HG02973 (cell line): ENCODE results near the gene HELZ2.

ENCODE experiments used
- ATAC-seq: cut with Tn5 transposase; IDR thresholded peaks from one replicate; pipeline ENCODE4 v1.9.1; 2021; ENCODE audit warnings: moderate library complexity; ENCODE audit not compliant: unreplicated experiment

Gene HELZ2

GRCh38 chr20:63539441-63540370 is 34.3 kb downstream of the HELZ2 start:
- ATAC-seq: no peak

DNA sequence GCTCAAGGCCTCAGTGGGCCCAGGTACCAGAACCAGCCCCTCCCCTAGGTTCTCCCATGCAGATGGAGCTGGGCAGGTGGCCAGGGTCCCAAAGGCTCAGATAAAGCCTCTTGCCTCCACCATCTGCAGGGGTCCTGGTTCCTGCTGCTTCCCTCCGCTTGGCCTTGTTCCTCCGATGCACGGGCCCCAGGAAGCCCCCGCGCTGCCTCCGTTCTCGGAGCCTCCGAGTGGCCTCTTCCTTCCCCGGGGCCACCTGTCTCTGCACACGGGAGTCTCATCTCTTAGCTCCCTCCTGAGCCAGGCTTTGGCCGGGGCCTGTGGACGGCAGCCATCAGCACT is 35.0 kb downstream of the HELZ2 start:
- ATAC-seq: no peak

GRCh38 chr20:63538204-63539091 is 35.6 kb downstream of the HELZ2 start:
- no peak for ATAC-seq

- ATAC-seq: peak; percentile 72
Observed at GRCh38 chr20:63537525-63538203, 36.4 kb downstream of the HELZ2 start.

DNA sequence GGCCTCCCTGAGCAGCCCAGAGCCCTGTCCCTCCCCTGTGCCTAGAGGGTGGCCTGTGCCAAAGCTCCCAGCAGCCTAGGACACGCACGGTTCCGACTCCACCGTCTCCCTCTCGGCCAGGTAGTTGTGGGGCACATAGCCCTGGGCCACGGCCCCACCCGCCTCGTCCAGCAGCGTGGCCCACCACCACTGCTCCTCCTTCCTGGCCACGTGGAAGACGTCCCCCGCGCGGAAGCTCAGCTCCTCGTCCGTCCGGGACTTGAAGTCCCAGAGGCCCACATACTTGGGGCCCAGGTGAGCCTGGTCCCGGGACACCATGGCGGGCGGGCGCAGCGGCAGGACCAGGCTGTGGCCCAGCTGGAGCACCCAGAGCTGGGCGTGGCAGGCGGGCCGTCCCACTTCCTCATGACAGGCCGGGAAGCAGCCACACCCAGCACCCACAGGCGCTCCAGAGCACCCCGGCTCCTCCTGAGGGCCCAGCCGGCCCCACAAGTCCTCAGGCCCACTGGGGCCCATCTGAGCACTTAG is 37.0 kb downstream of the HELZ2 start, which contains the start of gene PTK6:
TSS of gene PTK6 (minus strand) at position 380 of the 528 bp plus-strand sequence. CDS start at position 318, 62 bp downstream.
- no peak for ATAC-seq

DNA sequence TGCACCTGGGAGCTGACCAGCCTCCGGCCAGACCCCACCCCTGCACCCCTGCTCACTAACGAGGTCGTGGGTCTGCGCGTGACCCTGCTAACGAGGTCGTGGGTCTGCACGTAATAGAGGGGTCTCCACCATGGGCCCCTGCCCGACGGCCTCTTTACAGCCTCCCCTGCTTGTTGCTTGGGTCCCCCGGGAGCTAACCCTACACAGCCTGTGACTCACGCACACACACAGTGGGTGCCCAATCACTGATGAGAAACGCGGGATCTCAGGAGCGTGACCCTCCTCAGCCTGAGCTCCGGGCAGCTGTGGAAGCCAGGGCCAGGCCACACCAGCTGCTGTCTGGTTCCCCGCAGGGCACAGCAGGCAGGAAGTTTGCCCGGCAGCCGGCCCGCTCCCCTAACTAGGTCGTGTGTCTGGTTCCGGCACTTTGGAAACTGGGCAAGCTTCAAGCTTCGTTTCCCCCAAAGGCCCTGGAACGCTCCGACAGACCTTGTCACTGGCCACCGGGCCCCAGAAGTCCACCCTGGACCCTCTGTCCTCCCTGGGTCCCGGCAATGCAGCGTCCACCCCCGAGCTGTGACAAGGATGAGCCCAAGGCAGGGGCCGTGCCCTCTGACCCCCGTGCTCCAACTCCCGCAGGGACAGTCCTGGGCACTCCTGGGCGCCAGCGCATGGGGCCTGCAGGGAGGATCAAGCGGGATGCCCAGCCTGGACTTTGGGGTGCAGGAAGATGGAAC is 37.6 kb downstream of the HELZ2 start:
- ATAC-seq: no peak

DNA sequence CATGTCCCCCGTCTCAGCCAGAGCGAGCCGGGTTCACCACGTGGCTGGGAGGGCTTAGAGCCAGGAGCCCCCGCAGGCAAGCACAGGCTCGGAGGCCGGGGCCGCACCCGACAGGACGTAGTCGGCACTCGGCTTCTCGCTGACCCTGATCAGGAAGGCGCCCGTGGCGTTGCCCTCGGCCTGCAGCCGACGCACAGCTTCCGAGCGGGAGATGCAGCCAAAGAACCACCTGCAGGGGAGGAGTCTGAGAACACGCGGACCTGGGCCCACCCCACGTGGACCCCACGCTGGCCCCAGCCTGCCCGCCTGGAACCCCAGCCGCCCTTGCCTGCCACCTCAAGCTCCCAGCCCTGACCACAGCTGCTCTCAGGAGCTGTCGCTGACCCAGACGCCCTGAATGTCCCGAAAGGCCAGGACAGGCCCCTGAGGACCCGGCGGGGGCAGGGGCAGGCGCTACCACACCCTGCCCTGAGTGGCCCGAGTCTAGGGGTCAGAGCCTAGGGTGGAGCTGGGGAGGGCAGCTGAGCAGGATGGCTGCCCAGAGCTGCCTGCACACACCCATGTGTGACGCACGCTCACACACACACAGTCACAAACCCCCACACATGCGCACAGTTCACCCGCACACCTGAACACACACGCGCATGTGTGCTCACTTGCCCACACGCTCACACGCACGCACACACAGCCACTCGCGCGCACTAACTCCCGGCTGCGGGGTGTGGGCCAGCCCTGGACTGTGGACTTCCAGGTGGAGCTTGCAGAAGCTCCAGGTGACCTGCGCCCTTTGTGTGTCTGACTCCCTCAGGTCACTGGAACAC is 39.0 kb downstream of the HELZ2 start:
- no peak for ATAC-seq

DNA sequence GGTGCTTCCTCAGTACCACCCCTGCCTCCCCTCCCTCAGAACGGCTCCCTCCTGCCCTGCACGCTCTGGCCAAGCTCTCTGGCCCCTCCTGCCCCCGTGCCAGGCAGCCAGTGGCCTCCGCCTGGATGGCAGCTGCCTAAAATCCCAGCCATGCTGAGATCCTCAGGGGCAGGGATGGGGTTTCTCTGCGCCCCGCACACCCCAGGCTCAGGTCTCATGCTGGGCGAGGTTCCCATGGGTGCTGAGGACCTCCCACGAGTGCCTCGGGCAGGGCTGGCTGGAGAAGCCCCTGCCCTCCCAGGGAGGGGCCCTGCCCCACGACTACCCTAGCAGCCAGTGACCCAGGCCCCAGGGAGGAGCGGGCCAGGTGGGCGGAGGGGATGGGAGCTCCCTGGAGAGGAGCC is 39.6 kb downstream of the HELZ2 start:
- no peak for ATAC-seq

DNA sequence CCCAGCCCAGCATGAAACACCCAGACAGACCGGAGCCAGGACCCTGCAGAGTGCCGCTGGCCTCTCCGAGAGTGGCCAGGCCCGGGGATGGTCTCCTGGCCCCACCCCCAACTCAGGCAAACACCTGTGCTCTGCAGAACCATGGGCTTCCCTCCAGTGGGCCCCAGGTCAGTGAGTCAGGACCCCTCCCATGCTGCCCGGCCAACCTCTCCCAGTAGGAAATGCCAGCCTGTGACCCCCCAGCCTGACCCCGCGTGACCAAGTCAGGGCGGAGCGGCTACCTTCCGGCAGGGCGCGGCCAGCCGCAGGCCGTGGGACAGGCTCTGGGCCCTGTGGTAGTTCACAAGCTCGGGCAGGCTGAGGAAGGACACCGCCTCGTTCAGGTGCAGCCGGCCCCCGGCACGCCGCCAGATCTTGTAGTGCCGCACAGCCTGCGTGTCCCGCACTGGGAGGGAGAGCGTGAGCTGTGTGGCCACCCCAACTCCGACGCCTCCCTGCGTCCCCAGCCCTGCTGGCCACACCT is 40.1 kb downstream of the HELZ2 start:
- no peak for ATAC-seq

DNA sequence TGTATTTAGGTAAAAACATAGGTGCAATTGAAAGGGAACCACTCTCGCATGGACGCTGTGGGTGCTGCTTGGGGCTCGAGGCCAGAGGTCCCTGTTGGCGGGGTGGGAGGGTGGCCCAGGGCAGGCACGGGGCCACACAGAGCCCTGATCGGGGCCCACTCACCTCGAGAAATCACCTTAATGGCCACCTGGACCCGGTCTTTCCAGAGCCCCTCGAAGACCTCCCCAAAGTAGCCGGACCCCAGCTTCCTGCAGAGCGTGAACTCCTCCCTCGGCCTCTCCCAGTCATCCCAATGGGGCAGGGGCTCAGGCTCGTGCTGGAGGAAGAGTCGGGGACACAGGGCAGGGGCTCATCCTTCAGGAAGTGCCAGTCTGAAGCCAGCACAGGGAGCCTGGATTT is 40.7 kb downstream of the HELZ2 start:
- ATAC-seq: no peak

DNA sequence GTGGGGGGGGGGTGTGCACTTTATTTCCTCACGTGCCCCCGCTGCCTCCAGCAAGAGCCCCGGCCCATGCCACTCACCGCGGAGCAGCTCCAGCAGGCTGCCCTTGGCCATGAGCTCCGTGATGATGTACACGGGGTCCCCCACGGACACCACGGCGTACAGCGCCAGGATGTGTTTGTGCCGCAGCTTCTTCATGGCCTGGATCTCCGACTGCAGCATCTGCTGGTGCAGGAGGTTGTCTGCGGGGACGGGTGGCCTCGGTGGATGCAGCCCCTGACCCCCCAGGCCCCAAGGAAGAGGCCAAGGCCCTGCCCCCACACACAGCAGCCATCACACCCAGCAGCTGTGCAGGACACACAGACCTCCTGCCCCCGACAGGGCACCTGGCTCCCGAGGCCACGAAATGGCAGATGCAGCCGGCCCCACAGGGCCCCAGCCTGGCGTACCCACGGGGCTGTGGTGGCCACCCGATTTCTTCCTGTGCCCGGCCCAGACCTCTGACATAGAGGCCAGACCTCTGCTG is 41.5 kb downstream of the HELZ2 start:
- no peak for ATAC-seq

GRCh38 chr20:63531686-63532448 is 42.2 kb downstream of the HELZ2 start:
- ATAC-seq: no peak

DNA sequence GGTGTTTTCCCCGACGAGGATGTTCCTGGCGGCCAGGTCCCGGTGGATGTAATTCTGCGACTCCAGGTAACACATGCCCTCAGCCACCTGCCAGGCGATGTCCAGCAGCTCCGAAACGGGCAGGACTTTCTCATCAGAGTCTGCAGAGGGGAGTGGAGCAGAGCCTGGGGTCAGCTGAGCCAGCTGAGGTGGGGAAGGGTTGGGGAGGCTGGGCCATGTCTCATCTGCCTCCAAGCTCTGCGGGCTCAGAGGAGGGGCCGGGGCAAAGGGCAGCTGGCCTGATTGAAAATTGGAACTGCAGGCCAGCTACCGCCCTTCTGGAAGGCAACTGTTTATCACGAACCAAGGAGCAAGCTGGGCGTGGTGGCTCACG is 43.3 kb downstream of the HELZ2 start:
- no peak for ATAC-seq

DNA sequence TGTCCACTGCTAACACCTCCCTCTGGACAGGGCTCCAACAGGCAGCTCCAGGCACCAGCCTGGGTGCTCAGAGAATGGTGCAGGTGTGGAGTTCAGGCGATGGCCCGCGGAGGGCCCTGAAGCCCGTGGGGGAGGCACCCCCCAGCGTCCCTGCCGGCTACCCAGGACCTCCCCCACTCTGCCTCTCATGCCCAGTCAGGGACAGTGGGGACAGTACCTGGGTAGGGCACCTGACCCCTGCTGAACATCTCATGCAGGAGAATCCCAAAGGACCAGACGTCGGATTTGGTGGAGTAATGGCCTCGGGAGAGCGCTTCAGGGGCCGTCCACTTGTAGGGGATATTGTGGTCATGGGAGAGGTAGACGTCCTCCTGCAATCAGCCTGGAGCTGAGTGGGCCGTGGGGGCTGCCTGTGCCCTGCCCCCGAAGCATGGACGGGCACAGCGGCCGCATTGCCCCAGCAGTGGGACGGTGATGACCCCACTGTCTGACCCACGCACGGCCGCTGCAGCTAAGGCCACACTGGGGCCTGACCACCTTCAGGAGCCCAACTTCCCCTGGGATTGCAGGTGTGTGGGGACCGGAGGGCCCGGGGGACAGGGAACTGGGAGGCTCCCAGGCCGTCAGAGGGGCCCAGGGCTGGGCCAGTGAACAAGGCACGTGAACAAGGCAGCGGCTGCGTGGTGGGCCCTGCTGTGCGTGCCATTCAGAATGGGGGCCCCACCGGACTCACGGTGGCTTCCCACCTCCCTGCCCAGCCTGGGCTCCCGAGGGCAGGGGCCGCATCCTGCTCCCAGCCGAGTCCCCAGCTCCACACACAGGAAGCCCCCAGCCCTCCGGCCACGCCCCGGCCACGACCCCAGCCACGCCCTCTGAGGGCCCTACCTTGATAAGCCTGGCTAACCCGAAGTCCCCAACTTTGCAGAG is 43.9 kb downstream of the HELZ2 start:
- no peak for ATAC-seq

DNA sequence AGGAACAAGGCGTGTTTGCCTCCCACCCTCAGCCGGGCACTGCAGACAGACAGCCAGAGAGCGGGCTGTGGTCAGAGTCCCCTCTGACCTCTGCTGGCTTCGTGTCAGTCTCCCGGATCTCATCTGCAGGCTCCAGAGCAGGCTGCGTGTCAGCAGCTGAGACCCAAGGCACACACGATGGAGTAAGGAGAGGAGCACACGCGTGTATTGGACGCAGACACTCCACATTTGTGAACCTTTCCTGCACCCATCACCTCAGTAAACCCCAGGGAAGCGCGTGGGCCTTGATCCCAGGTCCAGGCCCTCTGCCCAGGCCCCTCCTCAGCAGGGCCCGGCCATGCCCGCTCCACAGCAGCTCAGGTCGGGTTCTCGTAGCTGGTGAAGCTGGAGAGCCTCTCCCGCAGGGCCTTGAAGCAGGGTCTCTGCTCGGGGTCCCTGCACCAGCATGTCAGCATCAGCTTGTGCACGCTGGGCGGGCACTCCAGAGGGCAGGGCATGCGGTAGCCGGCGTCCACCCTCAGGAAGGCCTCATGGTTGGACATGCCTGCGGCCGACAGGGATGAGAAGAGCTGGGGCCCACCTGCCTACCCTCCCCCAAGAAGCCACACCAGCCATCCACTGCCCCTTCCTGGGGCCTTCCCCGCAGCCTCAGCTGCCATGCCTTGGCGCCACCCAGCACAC is 44.7 kb downstream of the HELZ2 start:
- no peak for ATAC-seq

GRCh38 chr20:63527184-63527583 is 46.9 kb downstream of the HELZ2 start:
- ATAC-seq: no peak

DNA sequence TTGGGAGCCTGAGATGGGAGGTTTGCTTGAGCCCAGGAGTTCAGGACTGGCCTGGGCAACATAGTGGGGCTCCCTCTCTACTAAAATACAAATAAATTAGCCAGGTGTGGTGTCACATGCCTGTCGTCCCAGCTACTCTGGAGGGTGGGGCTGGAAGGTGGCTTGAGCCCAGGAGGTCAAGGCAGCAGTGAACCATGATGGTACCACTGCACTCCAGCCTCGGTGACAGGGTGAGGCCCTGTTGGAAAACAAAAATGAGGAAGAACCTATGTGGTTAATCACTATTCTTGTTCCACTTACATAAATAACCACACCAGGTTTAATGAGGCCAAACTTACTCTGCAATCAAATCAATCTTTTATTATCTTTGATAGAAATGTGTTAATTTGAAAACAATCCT is 48.1 kb downstream of the HELZ2 start:
- no peak for ATAC-seq
